GM19328 (cell line): ENCODE data around the gene DGCR6L.
"Not testable (repeated sequence)": the region's sequence is repeated elsewhere in the genome, so short reads cannot be mapped to it uniquely, and the experiment has no call there.

Experiments used
- ATAC-seq: cut with Tn5 transposase; IDR thresholded peaks from one replicate; pipeline ENCODE4 v1.9.1; 2021; ENCODE audit warnings: mild to moderate bottlenecking, moderate library complexity; ENCODE audit not compliant: unreplicated experiment

Gene DGCR6L

DNA sequence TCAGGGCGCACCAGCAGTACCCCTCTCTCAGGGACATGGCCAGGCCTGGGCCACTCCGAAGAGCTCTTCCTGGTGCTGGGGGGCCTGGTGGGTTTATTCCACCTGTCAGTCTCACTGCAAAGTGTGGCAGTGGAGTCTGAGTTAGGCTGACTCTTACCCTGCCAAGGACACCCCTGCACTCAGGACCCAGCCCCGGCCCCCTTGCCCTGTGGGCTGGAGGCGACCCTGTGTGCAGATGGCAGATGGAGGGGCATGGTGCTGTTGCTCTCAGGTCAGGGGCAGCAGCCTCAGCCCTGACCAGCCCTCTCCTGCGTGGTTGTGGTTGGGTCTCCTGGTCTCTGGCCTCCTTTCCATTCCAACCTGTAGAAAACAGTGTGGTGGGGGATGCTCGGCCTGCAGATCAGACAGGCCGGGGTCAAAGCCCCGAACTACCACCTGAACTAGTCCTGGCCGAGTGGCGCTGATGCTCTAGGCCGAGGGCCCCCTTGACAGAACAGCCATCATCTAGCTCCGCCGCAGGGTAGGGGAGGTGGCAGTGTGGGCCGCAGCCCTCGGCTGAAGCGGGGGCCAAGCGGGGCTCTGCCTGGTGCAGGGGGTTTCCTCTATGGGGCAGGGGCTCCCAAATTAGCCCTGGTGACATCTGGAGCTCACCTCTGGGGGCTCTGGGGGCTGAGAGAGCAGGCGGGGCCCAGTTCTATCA, 41.8 kb downstream of the DGCR6L start:
- not testable (repeated sequence) for ATAC-seq

DNA sequence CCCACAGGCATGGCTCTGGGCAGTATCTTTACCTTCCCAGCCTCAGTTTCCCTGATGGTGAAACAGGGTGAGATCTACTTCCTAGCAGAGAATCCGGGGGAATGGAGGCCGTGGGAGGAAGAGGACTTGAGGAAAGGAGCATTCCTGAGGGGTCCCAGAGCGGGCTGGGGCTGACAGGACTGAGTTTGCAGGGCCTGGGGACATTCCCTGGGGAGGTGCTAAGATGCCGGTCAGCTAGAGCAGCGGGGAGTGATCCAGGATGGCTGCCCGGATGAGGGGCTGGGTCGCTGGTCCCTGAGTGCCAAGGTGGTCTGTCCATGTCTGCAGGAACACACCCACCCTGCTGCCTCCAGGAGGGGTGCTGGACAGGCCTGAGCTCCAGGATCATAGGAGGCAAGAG, 43.4 kb downstream of the DGCR6L start:
- no peak for ATAC-seq

DNA sequence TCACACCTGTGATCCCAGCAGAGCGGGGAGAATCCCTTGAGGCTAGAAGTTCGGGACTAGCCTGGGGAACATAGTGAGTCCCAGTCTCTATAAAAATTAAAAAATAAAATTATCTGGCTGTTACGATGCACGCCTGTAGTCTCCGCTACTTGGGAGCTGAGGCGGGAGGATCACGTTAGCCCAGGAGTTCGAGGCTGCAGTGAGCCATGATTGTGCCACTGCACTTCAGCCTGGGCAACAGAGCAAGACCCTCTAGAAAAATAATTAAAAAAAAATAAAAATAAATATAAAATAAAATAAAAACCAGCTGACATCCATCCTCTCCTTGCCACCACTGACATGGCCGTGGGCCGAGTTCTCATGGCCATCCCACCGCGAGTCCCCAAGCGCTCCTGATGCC, 44.0 kb downstream of the DGCR6L start:
- ATAC-seq: no peak

- not testable (repeated sequence) for ATAC-seq
Measured at GRCh38 chr22:20275325-20275724, 44.5 kb downstream of the DGCR6L start.

GRCh38 chr22:20274374-20274773, 45.5 kb downstream of the DGCR6L start:
- ATAC-seq: not testable (repeated sequence)

DNA sequence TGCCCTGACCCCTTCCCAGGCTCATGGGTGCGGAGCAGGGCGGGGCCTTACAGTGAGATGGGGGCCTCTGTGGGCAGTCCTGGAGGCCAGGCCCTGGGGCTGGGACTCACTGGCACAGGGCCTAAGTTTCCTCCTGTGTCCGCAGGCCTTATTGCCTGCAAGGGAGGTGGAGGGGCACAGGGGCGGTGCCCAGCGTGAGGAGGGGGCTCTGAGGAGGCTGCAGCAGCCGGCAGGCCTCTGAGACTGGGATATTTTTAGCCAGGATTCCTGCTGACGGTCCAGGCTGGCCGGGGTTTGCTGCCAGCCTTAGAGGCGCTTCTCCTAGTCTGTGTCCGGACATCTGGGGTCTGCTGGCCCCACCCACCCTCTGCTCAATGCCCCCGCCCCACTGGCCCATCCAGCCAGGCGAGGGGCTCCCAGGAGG, 46.1 kb downstream of the DGCR6L start:
- no peak for ATAC-seq

DNA sequence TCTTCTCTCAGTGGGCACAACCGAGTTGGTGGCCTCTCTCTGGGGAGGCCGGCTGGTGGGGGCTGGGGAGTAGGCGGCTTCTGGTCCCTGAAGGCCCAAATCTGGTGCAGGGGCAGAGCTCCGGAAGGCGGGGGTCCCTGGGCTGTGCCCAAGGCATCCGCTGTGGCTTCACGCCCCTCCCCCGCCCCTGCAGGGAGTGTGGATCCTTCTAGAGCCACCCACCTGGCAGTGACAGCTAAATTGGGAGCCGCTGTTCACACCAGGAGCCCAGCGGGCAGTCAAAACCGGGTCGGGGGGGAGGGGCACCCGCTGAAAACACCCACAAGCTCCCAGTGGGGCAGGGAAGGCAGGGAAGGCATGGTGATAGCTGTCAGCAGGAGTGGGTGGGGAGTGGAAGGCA, 47.2 kb downstream of the DGCR6L start:
- no peak for ATAC-seq

GRCh38 chr22:20272174-20272573, 47.7 kb downstream of the DGCR6L start:
- ATAC-seq: no peak

DNA sequence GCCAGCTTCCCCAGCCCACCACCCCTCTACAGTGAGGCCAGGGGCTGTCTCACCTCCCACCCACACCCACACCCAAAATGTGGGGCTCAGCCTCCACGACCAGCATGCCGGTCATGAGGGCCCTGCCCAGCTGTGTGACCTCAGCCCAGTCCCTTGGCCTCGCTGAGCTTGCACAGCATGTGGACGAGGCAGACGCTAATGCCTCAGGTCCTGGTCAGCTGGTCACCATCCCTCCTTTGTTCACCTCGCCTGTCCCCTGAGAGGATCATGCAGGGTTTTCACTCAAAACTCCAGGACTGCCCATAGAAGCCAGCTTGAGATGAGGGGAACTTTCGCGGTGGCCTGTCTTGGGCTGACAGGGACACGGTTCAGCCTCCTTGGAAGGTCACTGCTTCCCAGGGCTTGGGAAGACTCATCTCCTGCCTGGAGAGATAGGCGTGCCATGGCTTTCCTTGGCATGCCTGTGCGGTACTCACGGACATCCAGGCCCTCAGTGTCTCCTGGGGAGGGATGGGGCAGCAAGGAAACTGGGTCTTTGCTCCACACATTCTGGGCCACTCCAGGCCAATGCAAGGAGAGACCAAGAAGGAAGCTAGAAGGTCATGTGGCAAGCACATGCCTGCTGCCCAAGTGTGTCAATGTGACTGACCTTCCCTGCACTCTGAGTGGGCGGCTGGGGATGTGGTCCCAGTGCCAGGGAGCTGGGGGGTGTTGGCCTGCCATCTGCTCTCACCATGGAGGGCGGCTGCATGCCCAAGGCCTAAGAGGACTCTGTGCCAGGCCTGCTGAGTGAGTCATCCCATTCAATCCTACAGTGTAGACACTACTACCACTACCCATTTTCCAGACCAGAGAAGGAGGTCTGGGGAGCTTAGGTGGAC, 48.5 kb downstream of the DGCR6L start:
- no peak for ATAC-seq

DNA sequence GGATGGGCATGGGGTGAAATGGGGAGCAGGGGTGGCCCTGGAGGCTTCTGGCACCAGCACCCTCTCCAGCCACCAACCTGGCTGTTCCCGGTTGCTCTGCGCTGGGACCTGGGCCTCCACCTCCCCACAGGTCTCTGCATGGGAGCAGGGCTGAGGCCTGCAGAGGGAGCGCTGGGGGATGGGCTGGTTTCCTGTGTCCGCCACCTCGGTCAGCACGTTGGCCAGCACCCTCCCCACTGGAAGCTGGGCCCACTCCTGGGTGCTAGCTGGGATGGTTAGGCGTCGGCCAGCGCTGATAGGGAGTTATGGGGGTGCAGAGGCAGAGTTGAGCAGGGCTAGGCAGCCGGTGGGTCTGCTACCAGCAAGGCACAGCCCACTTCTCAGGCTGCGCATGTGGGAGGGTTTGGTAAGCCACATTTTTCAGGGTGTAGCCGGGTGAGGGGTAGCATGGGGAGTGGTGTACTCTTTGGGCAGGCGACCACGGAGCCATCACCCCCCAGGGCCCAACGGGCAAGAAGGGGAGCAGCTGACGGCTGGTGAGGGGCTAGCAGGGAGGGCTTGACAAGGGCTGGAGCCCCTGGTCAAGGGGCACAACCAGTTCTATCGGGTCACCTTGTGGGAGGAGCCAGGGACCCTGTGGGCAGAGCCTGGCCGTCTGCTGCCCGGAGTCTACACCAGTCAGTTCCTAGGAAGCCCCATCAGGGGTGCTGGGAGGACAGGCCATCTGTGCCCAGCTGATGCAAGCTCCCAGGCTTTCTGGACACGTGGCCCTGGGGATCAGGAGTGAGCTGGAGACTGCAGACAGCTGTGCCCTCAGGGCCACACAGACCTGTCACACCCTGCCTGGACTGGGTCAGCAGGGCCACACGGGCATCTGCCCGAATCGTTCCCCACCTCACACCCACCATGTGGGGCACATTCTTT, 49.4 kb downstream of the DGCR6L start:
- not testable (repeated sequence) for ATAC-seq

DNA sequence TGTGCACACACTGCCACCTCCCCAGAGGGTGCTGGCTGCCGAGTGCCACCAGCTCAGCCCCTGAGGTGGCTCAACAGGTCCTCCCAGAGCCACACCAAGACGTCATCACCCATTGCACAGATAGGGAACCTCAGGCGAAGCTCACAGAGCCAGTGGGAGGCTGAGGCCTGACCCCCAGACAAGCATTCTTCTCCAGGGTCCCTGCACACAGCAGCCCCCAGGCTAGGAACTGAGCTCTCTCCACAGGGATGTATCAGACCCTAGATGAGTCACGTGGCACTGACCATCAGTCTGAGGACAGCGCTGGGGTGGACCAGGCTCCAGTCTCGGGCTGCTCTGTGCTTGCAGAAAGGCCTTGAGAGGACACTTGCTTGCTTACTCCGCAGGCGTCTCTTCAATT, 50.2 kb downstream of the DGCR6L start:
- not testable (repeated sequence) for ATAC-seq

- ATAC-seq: not testable (repeated sequence)
Measured at GRCh38 chr22:20269201-20269600, 50.7 kb downstream of the DGCR6L start.

- no peak for ATAC-seq
Measured at GRCh38 chr22:20268279-20269012, 51.4 kb downstream of the DGCR6L start, which contains the start of gene RTN4R. Gene RTN4R (minus strand): TSS chr22:20268318. CDS start chr22:20268092, 226 bp downstream.

- ATAC-seq: no peak
Measured at GRCh38 chr22:20267441-20268278, 52.2 kb downstream of the DGCR6L start.

- ATAC-seq: not testable (repeated sequence)
Measured at GRCh38 chr22:20266667-20267440, 53.0 kb downstream of the DGCR6L start.

GRCh38 chr22:20265772-20266666, 53.8 kb downstream of the DGCR6L start:
- ATAC-seq: not testable (repeated sequence)

DNA sequence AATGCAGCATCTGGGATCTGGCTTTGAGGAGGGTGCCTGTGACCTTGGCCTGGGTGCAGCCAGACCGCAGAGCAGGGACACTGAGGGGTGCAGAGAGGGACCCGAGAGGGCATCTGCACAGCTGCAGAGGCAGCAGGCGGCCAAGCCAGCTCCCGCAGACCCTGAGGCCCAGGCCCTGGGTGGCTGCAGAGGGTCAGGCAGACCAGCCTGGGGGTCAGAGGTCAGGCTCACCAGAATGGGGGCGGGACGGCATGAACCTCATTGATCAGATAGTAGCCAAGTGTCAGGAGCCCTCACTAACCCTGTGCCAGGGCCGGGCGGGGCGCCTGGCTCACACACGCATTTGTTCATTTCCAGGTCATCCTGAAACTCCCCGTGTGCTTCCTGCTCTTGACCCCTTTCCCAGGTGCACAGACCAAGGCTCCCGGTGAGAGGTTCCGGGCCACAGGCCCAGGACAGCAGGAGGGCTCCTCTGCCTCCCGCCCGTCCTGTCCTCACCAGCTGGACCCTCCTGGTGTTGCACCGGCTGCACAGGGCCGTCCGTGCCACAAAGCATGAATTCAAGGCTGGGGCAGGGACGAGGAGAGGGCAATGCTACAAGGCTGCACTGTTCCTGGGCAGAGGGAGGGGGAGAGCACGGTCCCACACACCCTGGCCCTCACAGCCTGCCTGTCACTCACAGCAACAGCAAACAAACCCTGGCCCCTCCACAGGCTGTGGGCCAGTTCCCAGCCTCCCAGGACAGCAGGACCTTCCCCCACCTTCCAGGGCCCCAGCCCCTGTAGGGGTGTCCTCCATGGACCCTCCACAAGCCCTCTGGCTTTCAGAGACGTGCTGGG, 55.0 kb downstream of the DGCR6L start:
- ATAC-seq: no peak
